Mammary epithelial cell (primary cell): ENCODE data around the gene BACH2.

Experiments used
- CTCF ChIP-seq, 2 donors: IDR thresholded peaks in 1 of 2; conservative IDR thresholded peaks in 1 of 2; 2 replicates each; pipeline ENCODE4 v1.5.1; 2011 to 2012; ENCODE audit warnings: inconsistent platforms in 2 of 2, low read length in 2 of 2, mild to moderate bottlenecking in 2 of 2, control low read depth in 1 of 2, low read depth in 1 of 2; ENCODE audit not compliant: insufficient read depth in 1 of 2; ENCODE audit errors: extremely low read depth in 1 of 2
- EZH2 ChIP-seq: IDR thresholded peaks from 2 replicates; pipeline ENCODE4 v1.6.1; 2012; ENCODE audit warnings: low read length, inconsistent platforms, borderline replicate concordance

GRCh38 chr6:89950879-89951391, 345.7 kb downstream of the BACH2 start:
- TF ChIP-seq EZH2, result no peak
- no peak for TF ChIP-seq CTCF (conservative IDR thresholded peaks at IDR 0.05 in 1 of 2, IDR thresholded peaks at IDR 0.05 in 1 of 2; ENCODE audit: extremely low read depth in 1 of 2, insufficient read depth in 1 of 2, low read depth in 1 of 2, low read length in 2 of 2)
